K562 (cell line): ENCODE data around the gene FIZ1. TPM values are rescaled to one million over a fixed set of nuclear protein-coding genes. Genes with fewer than 3 reads are reported as not detected.
A peak's percentile ranks its signal among the peaks of the same experiment; 100 is the strongest.

Source experiments
- ATF1 ChIP-seq, 2 experiments: fragments of 450-650 bp in 1 of 2; IDR thresholded peaks; 2 replicates each; pipeline ENCODE4 v1.6.1; 2016; ENCODE audit warnings: missing compliant biosample characterization in 1 of 2, missing genetic modification characterization in 1 of 2
- BRCA1 ChIP-seq, 2 experiments: fragments of 450-650 bp in 1 of 2; sonication (generic) in 1 of 2; formaldehyde crosslinking in 1 of 2; IDR thresholded peaks; 2 replicates each; pipeline versions ENCODE4 v1.5.0 to v1.6.1; 2017 to 2020; ENCODE audit warnings: mild to moderate bottlenecking in 1 of 2, missing genetic modification reagents in 1 of 2
- CHD1 ChIP-seq: fragments of 200-600 bp; sonication (generic); IDR thresholded peaks from one replicate; pipeline ENCODE4 v1.6.1; 2012; ENCODE audit warnings: mild to moderate bottlenecking, moderate library complexity, low read length, inconsistent platforms
- FOXP4 ChIP-seq: sonication (generic); formaldehyde crosslinking; IDR thresholded peaks from 2 replicates; pipeline ENCODE4 v1.8.0; 2022; ENCODE audit warnings: mild to moderate bottlenecking, missing genetic modification reagents, borderline replicate concordance
- FUS ChIP-seq: fragments of 200-400 bp; formaldehyde crosslinking; optimal IDR thresholded peaks from 2 replicates; pipeline ENCODE3; 2017; ENCODE audit warnings: low read depth, low read length
- GABPA ChIP-seq: fragments of 200-800 bp; sonication (Bioruptor generic); conservative IDR thresholded peaks from 2 replicates; pipeline ENCODE4 v1.6.1; 2016; ENCODE audit warnings: low read depth, missing genetic modification characterization, missing compliant biosample characterization
- IRF1 ChIP-seq: sonication (generic); formaldehyde crosslinking; IDR thresholded peaks from 2 replicates; pipeline ENCODE4 v1.8.0; 2022; ENCODE audit warnings: missing genetic modification reagents, mild to moderate bottlenecking, borderline replicate concordance
- KLF16 ChIP-seq: IDR thresholded peaks from 2 replicates; pipeline ENCODE4 v1.6.1; 2016; ENCODE audit warnings: antibody characterized with exemption
- MEF2D ChIP-seq: conservative IDR thresholded peaks from 2 replicates; pipeline ENCODE4 v1.6.1; 2016; ENCODE audit warnings: low read depth, missing genetic modification characterization, missing compliant biosample characterization
- NR2C1 ChIP-seq, 2 experiments: fragments of 450-650 bp; IDR thresholded peaks; 2 replicates each; pipeline ENCODE4 v1.6.1; 2017; ENCODE audit warnings: mild to moderate bottlenecking in 2 of 2, antibody characterized with exemption in 1 of 2, inconsistent platforms in 1 of 2, missing compliant biosample characterization in 1 of 2, missing genetic modification characterization in 1 of 2
- PTRF ChIP-seq: fragments of 450-650 bp; IDR thresholded peaks from 2 replicates; pipeline ENCODE4 v1.6.1; 2016; ENCODE audit warnings: mild to moderate bottlenecking, missing genetic modification characterization, missing compliant biosample characterization
- RERE ChIP-seq: sonication (generic); formaldehyde crosslinking; IDR thresholded peaks from 2 replicates; pipeline ENCODE4 v1.8.0; 2023; ENCODE audit warnings: missing genetic modification reagents, mild to moderate bottlenecking, borderline replicate concordance
- SMARCA5 ChIP-seq: fragments of 450-650 bp; IDR thresholded peaks from 2 replicates; pipeline ENCODE4 v1.6.1; 2016
- SNRNP70 ChIP-seq: fragments of 200-400 bp; formaldehyde crosslinking; optimal IDR thresholded peaks from 2 replicates; pipeline ENCODE3; 2017; ENCODE audit warnings: low read depth, low read length
- ZNF232 ChIP-seq: sonication (generic); formaldehyde crosslinking; IDR thresholded peaks from 2 replicates; pipeline ENCODE4 v1.8.0; 2022; ENCODE audit warnings: mild to moderate bottlenecking, missing genetic modification reagents
- ZNF3 ChIP-seq: fragments of 250-450 bp; sonication (Bioruptor Pico); IDR thresholded peaks from 2 replicates; pipeline ENCODE4 v1.5.0; 2021; ENCODE audit warnings: mild to moderate bottlenecking, moderate library complexity
- ZNF324 ChIP-seq: fragments of 250-450 bp; sonication (Bioruptor Pico); IDR thresholded peaks from 2 replicates; pipeline ENCODE4 v1.4.0; 2020; ENCODE audit warnings: mild to moderate bottlenecking
- ZNF41 ChIP-seq: fragments of 250-450 bp; sonication (Bioruptor Pico); conservative IDR thresholded peaks from 2 replicates; pipeline ENCODE4 v1.4.0; 2020; ENCODE audit warnings: mild to moderate bottlenecking
- ZNF444 ChIP-seq: fragments of 250-450 bp; sonication (Bioruptor Pico); IDR thresholded peaks from 2 replicates; pipeline ENCODE4 v1.4.0; 2020; ENCODE audit warnings: mild to moderate bottlenecking, moderate library complexity
- ZNF644 ChIP-seq: fragments of 200-800 bp; sonication (Bioruptor generic); IDR thresholded peaks from 2 replicates; pipeline ENCODE4 v1.6.1; 2016; ENCODE audit warnings: low read depth, missing genetic modification characterization, missing compliant biosample characterization
- polyA plus RNA-seq, 8 experiments: library from polyadenylated mRNA; depleted of rRNA in 4 of 8; stranded (reverse) in 5 of 8; unstranded in 3 of 8; fragments of >200 nt; fragmentation: Nextera tagmentation in 2 of 8; fragmentation: Illumina TruSeq in 1 of 8; extraction: Ambion mirVana in 2 of 8; extraction: Trizol in 1 of 8; gene quantifications; 2 replicates each; pipeline versions ENCODE4 v1.2.1 to v1.2.3, GENCODE V29; 2011 to 2014; ENCODE audit warnings: inconsistent platforms in 1 of 8, missing spikeins in 1 of 8
- total RNA-seq, 7 experiments: library from RNA; depleted of rRNA in 6 of 7; stranded (reverse); fragments of >200 nt in 6 of 7; fragmentation: Illumina TruSeq in 2 of 7; extraction: Trizol in 2 of 7; gene quantifications; 2 replicates each; pipeline versions ENCODE4 v1.2.1 to v1.2.3, GENCODE V29; 2011 to 2021; ENCODE audit warnings: low replicate concordance in 1 of 7

The FIZ1 gene
- total and polyA plus RNA-seq, 9 of the 15 experiments (the other 6 are each of a cell fraction or from before 2014, with no cell fraction given), result 0.79 to 17.5 (median 5.5) TPM

GRCh38 chr19:55546822-55547614, 52.3 kb downstream of the FIZ1 start (continued):
- TF ChIP-seq ZNF444 (CRISPR knock-in tag), result no peak
- peak; percentile 58; the same call in 1 of the 2 replicates for TF ChIP-seq MEF2D
- TF ChIP-seq KLF16, result no peak
- no peak for TF ChIP-seq ZNF324
- TF ChIP-seq FUS, result no peak
- no peak for TF ChIP-seq SNRNP70
- TF ChIP-seq ZNF232 (CRISPR knock-in tag), result no peak
- TF ChIP-seq ZNF3 (CRISPR knock-in tag), result no peak
- TF ChIP-seq ZNF644 (tag), result no peak
- TF ChIP-seq PTRF (tag), result no peak
- TF ChIP-seq SMARCA5, result no peak
- TF ChIP-seq RERE (CRISPR knock-in tag), result peak; percentile 36; the same call in 1 of the 2 replicates
- no peak for TF ChIP-seq IRF1 (CRISPR knock-in tag)
- no peak for TF ChIP-seq NR2C1 (IDR thresholded peaks at IDR 0.05)
- TF ChIP-seq NR2C1 (tag; IDR thresholded peaks at IDR 0.05), result peak; percentile 44
- TF ChIP-seq ZNF41, result no peak
- TF ChIP-seq BRCA1 (IDR thresholded peaks at IDR 0.05), result no peak
- no peak for TF ChIP-seq BRCA1 (CRISPR knock-in tag; IDR thresholded peaks at IDR 0.05)
- TF ChIP-seq GABPA (tag), result no peak
- no peak for TF ChIP-seq CHD1
- 0 out of 2 replicates have a peak, but pooled peaks have one; percentile 28 for TF ChIP-seq FOXP4 (CRISPR knock-in tag)
- TF ChIP-seq ATF1 (CRISPR knock-in tag; IDR thresholded peaks at IDR 0.05), result no peak
- no peak for TF ChIP-seq ATF1 (tag; IDR thresholded peaks at IDR 0.05)
